HCT116 (cell line): ENCODE data around the gene CD9. TPM values are rescaled to one million over a fixed set of nuclear protein-coding genes. Genes with fewer than 3 reads are reported as not detected.

Source experiments
- ATAC-seq: fragments of 200-7000 bp; cut with Tn5 transposase; 2 replicates; pipeline ENCODE4 v1.9.1; 2020; ENCODE audit warnings: mild to moderate bottlenecking, moderate library complexity
- BruUV-seq: library from RNA; stranded (reverse); fragments of 400-500 nt; replicated peaks from 2 replicates; lab custom pipeline; 2021; lab: Mats Ljungman, UMichigan
- CTCF ChIA-PET: fragments of 300-600 bp; sonication (Branson Sonifier 250); formaldehyde crosslinking; loops from one replicate; lab custom pipeline; 2021; ENCODE audit warnings: antibody characterized with exemption; lab: Charles Lee
- POLR2A ChIA-PET: fragments of 300-600, 350-600 bp; sonication (Branson Sonifier 250); formaldehyde crosslinking; loops from one replicate; lab custom pipeline; 2021; ENCODE audit warnings: antibody characterized with exemption; lab: Charles Lee
- RAD21 ChIA-PET, 2 experiments: fragments of 300-600 bp; sonication (Branson Sonifier 250); formaldehyde crosslinking; loops; one replicate each; lab custom pipeline; 2023; ENCODE audit warnings: low total read pairs in 2 of 2; ENCODE audit not compliant: uncharacterized antibody in 2 of 2, unreplicated experiment in 2 of 2, low non-redundant PET in 1 of 2; lab: Charles Lee
- DNase-seq: peaks from one replicate; pipeline ENCODE4 v3.0.0-alpha.2; 2010; ENCODE audit warnings: low read depth, low spot score
- H2AFZ ChIP-seq: fragments of 200-600 bp; shearing (Covaris generic), sonication (generic); 2 replicates; pipeline ENCODE4 v1.6.1; 2017; ENCODE audit warnings: low read depth, mixed run types, mixed read lengths, antibody characterized with exemption, low read length; ENCODE audit not compliant: poor library complexity, severe bottlenecking
- H3K27ac ChIP-seq: 2 replicates; pipeline ENCODE4 v1.5.1; 2012; ENCODE audit warnings: low read depth, low read length
- H3K27me3 ChIP-seq: fragments of 200-600 bp; sonication (generic); 2 replicates; pipeline ENCODE4 v1.6.1; 2016; ENCODE audit warnings: mixed run types, low read length, mixed read lengths; ENCODE audit not compliant: insufficient read depth
- H3K36me3 ChIP-seq, 2 experiments: fragments of 200-500 bp in 1 of 2; fragments of 200-600 bp in 1 of 2; sonication (Bioruptor generic) in 1 of 2; sonication (generic) in 1 of 2; 2 replicates each; pipeline versions ENCODE4 v1.5.1 to v1.6.1; 2014 to 2016; ENCODE audit warnings: low read length in 2 of 2, inconsistent platforms in 1 of 2, mixed read lengths in 1 of 2, mixed run types in 1 of 2; ENCODE audit not compliant: insufficient read depth in 2 of 2, control insufficient read depth in 1 of 2
- H3K4me1 ChIP-seq, 2 experiments: fragments of 200-600 bp in 1 of 2; sonication (generic) in 1 of 2; 2 replicates each; pipeline versions ENCODE4 v1.5.1 to v1.6.1; 2012 to 2017; ENCODE audit warnings: low read length in 2 of 2, inconsistent platforms in 1 of 2, mild to moderate bottlenecking in 1 of 2, mixed read lengths in 1 of 2, mixed run types in 1 of 2, moderate library complexity in 1 of 2; ENCODE audit not compliant: insufficient read depth in 2 of 2, control insufficient read depth in 1 of 2
- H3K4me2 ChIP-seq: fragments of 200-600 bp; sonication (generic); 2 replicates; pipeline ENCODE4 v1.6.1; 2017; ENCODE audit warnings: mixed run types, low read length, mixed read lengths
- H3K4me3 ChIP-seq, 2 experiments: fragments of 200-600 bp in 1 of 2; sonication (generic) in 1 of 2; replicated peaks in 1 of 2; 2 replicates each; pipeline ENCODE4 v1.5.1; 2011 to 2016; ENCODE audit warnings: low read length in 2 of 2, control low read depth in 1 of 2, low read depth in 1 of 2, mild to moderate bottlenecking in 1 of 2, mixed read lengths in 1 of 2, mixed run types in 1 of 2
- H3K79me2 ChIP-seq: fragments of 200-600 bp; sonication (generic); 2 replicates; pipeline ENCODE4 v1.6.1; 2017; ENCODE audit warnings: mild to moderate bottlenecking, mixed run types, low read length, moderate library complexity, mixed read lengths; ENCODE audit not compliant: insufficient read depth
- H3K9ac ChIP-seq: fragments of 200-600 bp; sonication (generic); 2 replicates; pipeline ENCODE4 v1.6.1; 2016; ENCODE audit warnings: low read length, mixed read lengths
- H3K9me2 ChIP-seq: fragments of 200-600 bp; sonication (generic), shearing (Covaris generic); 2 replicates; pipeline ENCODE4 v1.6.1; 2017; ENCODE audit warnings: mixed run types, mild to moderate bottlenecking, moderate library complexity; ENCODE audit not compliant: insufficient read depth
- H3K9me3 ChIP-seq, 2 experiments: fragments of 200-500 bp in 1 of 2; fragments of 200-600 bp in 1 of 2; sonication (Bioruptor generic) in 1 of 2; sonication (generic) in 1 of 2; 2 replicates each; pipeline ENCODE4 v1.6.1; 2014 to 2017; ENCODE audit warnings: low read length in 2 of 2, mixed read lengths in 2 of 2, inconsistent platforms in 1 of 2, low read depth in 1 of 2, mild to moderate bottlenecking in 1 of 2, mixed run types in 1 of 2, moderate library complexity in 1 of 2; ENCODE audit not compliant: control insufficient read depth in 1 of 2, insufficient read depth in 1 of 2
- H4K20me1 ChIP-seq: fragments of 200-600 bp; sonication (generic), shearing (Covaris generic); 2 replicates; pipeline ENCODE4 v1.6.1; 2017; ENCODE audit warnings: mixed run types, mild to moderate bottlenecking, moderate library complexity; ENCODE audit not compliant: insufficient read depth
- ATF3 ChIP-seq: IDR thresholded peaks from 2 replicates; pipeline ENCODE4 v1.6.1; 2012
- CBX3 ChIP-seq: IDR thresholded peaks from 2 replicates; pipeline ENCODE4 v1.6.1; 2012; ENCODE audit warnings: low read depth
- CEBPB ChIP-seq: IDR thresholded peaks from 2 replicates; pipeline ENCODE4 v1.6.1; 2012; ENCODE audit warnings: low read depth
- CTCF ChIP-seq, 3 experiments: fragments of 200-600 bp in 1 of 3; sonication (generic) in 1 of 3; IDR thresholded peaks in 2 of 3; conservative IDR thresholded peaks in 1 of 3; 2 replicates each; pipeline ENCODE4 v1.5.1; 2012 to 2017; ENCODE audit warnings: low read depth in 2 of 3, low read length in 2 of 3, antibody characterized with exemption in 1 of 3, borderline replicate concordance in 1 of 3, control low read depth in 1 of 3, mild to moderate bottlenecking in 1 of 3, mixed read lengths in 1 of 3, mixed run types in 1 of 3, moderate library complexity in 1 of 3; ENCODE audit not compliant: insufficient read depth in 1 of 3
- EGR1 ChIP-seq: IDR thresholded peaks from 2 replicates; pipeline ENCODE4 v1.6.1; 2012; ENCODE audit warnings: low read depth
- EZH2 ChIP-seq: fragments of 200-600 bp; sonication (generic); IDR thresholded peaks from 2 replicates; pipeline ENCODE4 v1.6.1; 2017; ENCODE audit warnings: antibody characterized with exemption, mixed run types
- JUND ChIP-seq: IDR thresholded peaks from 2 replicates; pipeline ENCODE4 v1.6.1; 2012
- POLR2A ChIP-seq: IDR thresholded peaks from 2 replicates; pipeline ENCODE4 v1.7.0; 2011; ENCODE audit warnings: borderline replicate concordance; ENCODE audit not compliant: insufficient read depth, insufficient read length; ENCODE audit errors: extremely low read depth
- POLR2AphosphoS5 ChIP-seq: IDR thresholded peaks from 2 replicates; pipeline ENCODE4 v1.6.1; 2011; ENCODE audit warnings: mild to moderate bottlenecking, low read depth, low read length, moderate library complexity
- SIN3A ChIP-seq: IDR thresholded peaks from 2 replicates; pipeline ENCODE4 v1.6.1; 2012; ENCODE audit warnings: low read depth
- SRF ChIP-seq: IDR thresholded peaks from 2 replicates; pipeline ENCODE4 v1.6.1; 2012; ENCODE audit warnings: low read depth
- TCF7L2 ChIP-seq: IDR thresholded peaks from 2 replicates; pipeline ENCODE4 v1.7.0; 2011; ENCODE audit warnings: borderline replicate concordance, inconsistent platforms; ENCODE audit not compliant: insufficient read depth, insufficient read length; ENCODE audit errors: extremely low read depth
- ZBTB33 ChIP-seq: IDR thresholded peaks from 2 replicates; pipeline ENCODE4 v1.6.1; 2011; ENCODE audit warnings: mild to moderate bottlenecking, low read length, moderate library complexity; ENCODE audit not compliant: insufficient replicate concordance; ENCODE audit errors: extremely low read depth
- ZNF274 ChIP-seq: fragments of 200-500 bp; sonication (Bioruptor generic); IDR thresholded peaks from 2 replicates; pipeline ENCODE4 v1.6.1; 2014; ENCODE audit warnings: mild to moderate bottlenecking, low read depth, low read length, inconsistent platforms
- intact Hi-C: fragments of 100-400 bp; cut with micrococcal nuclease; formaldehyde crosslinking; loops from 2 replicates; pipeline ENCODE4 v1.10.0; 2022
- total RNA-seq: library from RNA; stranded (reverse); gene quantifications from one replicate; pipeline ENCODE4 v1.2.1, GENCODE V29; 2021; ENCODE audit not compliant: unreplicated experiment

Gene CD9
- total RNA-seq, 1 experiment from 2014 or later, result 182 TPM

GRCh38 chr12:6254491-6254890 is 54.3 kb downstream of the CD9 start (continued):
- TF ChIP-seq POLR2AphosphoS5, result no peak
- no peak for TF ChIP-seq EZH2
- TF ChIP-seq, all 23 proteins: peak for 0

GRCh38 chr12:6257007-6257406 is 56.8 kb downstream of the CD9 start:
- TF ChIP-seq EGR1 (no peak), SRF (no peak), JUND (no peak), CEBPB (no peak), POLR2A (no peak), TCF7L2 (no peak), CBX3 (no peak), ZNF274 (no peak), SIN3A (no peak), EZH2 (no peak), CTCF (IDR thresholded peaks at IDR 0.05 in 2 of 3, conservative IDR thresholded peaks at IDR 0.05 in 1 of 3; ENCODE audit: borderline replicate concordance in 1 of 3, insufficient read depth in 1 of 3, low read depth in 2 of 3, low read length in 2 of 3) (no peak), ZBTB33 (no peak), ATF3 (no peak)
- TF ChIP-seq, all 23 proteins: peak for 0
- 0 out of 4 replicates have a peak, but pooled peaks cover 0 to 6% of the 10 kb centered on the region in 2 experiments for H3K9me3 ChIP-seq
- no peak overlapping the region for H3K4me2 ChIP-seq
- ChIA-PET POLR2A (no interaction called here), CTCF (no interaction called here), RAD21 (no interaction called here)
- no peak overlapping the region for H3K27ac ChIP-seq
- H3K9ac ChIP-seq, result no peak overlapping the region
- H3K27me3 ChIP-seq, result no peaks in the 10 kb centered on the region
- no peaks in the 10 kb centered on the region for H3K9me2 ChIP-seq
- intact Hi-C loops, result no loop called here
- H3K79me2 ChIP-seq, result no peaks in the 10 kb centered on the region
- no peaks in the 10 kb centered on the region for H4K20me1 ChIP-seq
- BruUV-seq, result no TSS peak
- no peak for DNase-seq
- no peak for ATAC-seq
- H3K4me1 ChIP-seq, result no peaks in the 10 kb centered on the region
- no peaks in the 10 kb centered on the region for H3K36me3 ChIP-seq
- no peak overlapping the region for H2AFZ ChIP-seq
- no peak overlapping the region for H3K4me3 ChIP-seq
